SK-N-MC (cell line): ENCODE results near the gene SV2C.

Experiments used
- EZH2 ChIP-seq: fragments of 200-600 bp; sonication (generic); IDR thresholded peaks from one replicate; pipeline ENCODE4 v1.6.1; 2017; ENCODE audit warnings: antibody characterized with exemption
- POLR2AphosphoS5 ChIP-seq: IDR thresholded peaks from 2 replicates; pipeline ENCODE4 v1.6.1; 2012; ENCODE audit warnings: mild to moderate bottlenecking, low read depth, low read length, borderline replicate concordance

- no peak for TF ChIP-seq EZH2
- TF ChIP-seq POLR2AphosphoS5: no peak
These were observed 113.8 kb downstream of the SV2C start for GRCh38 chr5:76196886-76197489.
